GM10248 (cell line): Measurements from ENCODE around the gene LUC7L.

Source experiments
- CTCF ChIA-PET: fragments of 300-600 bp; sonication (Branson Sonifier 250); formaldehyde crosslinking; extraction: SDS; loops from one replicate; lab custom pipeline; 2021; ENCODE audit warnings: antibody characterized with exemption; lab: Yijun Ruan, JAX
- POLR2A ChIA-PET: fragments of 350-650 bp; sonication (Branson Sonifier 250); formaldehyde crosslinking; extraction: SDS; loops from one replicate; lab custom pipeline; 2020; ENCODE audit warnings: antibody characterized with exemption; lab: Yijun Ruan, JAX
- DNase-seq: peaks from one replicate; pipeline ENCODE4 v3.0.0; 2012; ENCODE audit errors: extremely low spot score
- CTCF ChIP-seq: IDR thresholded peaks from 2 replicates; pipeline ENCODE4 v1.5.1; 2012; ENCODE audit warnings: mild to moderate bottlenecking, low read depth; ENCODE audit errors: extremely low read depth, missing control alignments, control extremely low read depth

Gene LUC7L

GRCh38 chr16:181565-182021 is 47.7 kb downstream of the LUC7L start:
- CTCF ChIA-PET = interaction anchor here (0.8 to 3.7 kb wide), 27 partner anchors 10 to 181 kb away, joined by 3 to 34 read pairs (median 5); partner anchors contain the start of gene HBM
- POLR2A ChIA-PET = interaction anchor here (1.1 kb wide), 1 partner anchor 36 kb away, joined by 5 read pairs; no protein-coding TSS in a partner anchor
- DNase-seq = no peak
- TF ChIP-seq CTCF = peak; percentile 98

GRCh38 chr16:180681-181564 is 48.3 kb downstream of the LUC7L start:
- TF ChIP-seq CTCF = peak; percentile 7
- ChIA-PET POLR2A (no interaction called here), CTCF (interaction anchor here (0.7 to 3.7 kb wide), 28 partner anchors 10 to 201 kb away, joined by 3 to 34 read pairs (median 4); partner anchors contain the start of gene HBM)
- DNase-seq = peak; percentile 93

- no peak for TF ChIP-seq CTCF
- DNase-seq = peak; percentile 73
- POLR2A ChIA-PET = no interaction called here
- CTCF ChIA-PET = interaction anchor here (0.7 to 3.7 kb wide), 9 partner anchors 14 to 202 kb away, joined by 3 to 34 read pairs (median 3); no protein-coding TSS in a partner anchor
Observed at GRCh38 chr16:180101-180675, 49.1 kb downstream of the LUC7L start, which contains the start of gene HBQ1. TSS of gene HBQ1 (plus strand) at chr16:180459. CDS start at chr16:180487, 28 bp downstream.

GRCh38 chr16:179211-180092 is 49.8 kb downstream of the LUC7L start:
- ChIA-PET CTCF (interaction anchor here (0.8 to 2.0 kb wide), 3 partner anchors 13 to 114 kb away, joined by 3 to 6 read pairs (median 3); no protein-coding TSS in a partner anchor), POLR2A (no interaction called here)
- TF ChIP-seq CTCF = no peak
- DNase-seq = no peak

GRCh38 chr16:178668-179015 is 50.6 kb downstream of the LUC7L start:
- CTCF ChIA-PET = interaction anchor here (2.0 kb wide), 1 partner anchor 113 kb away, joined by 6 read pairs; no protein-coding TSS in a partner anchor
- no peak for TF ChIP-seq CTCF
- POLR2A ChIA-PET = interaction anchor here (0.6 kb wide), 1 partner anchor 82 kb away, joined by 3 read pairs; no protein-coding TSS in a partner anchor
- DNase-seq = no peak
